ENCODE results near the gene GTSE1. TPM values are rescaled to one million over a fixed set of nuclear protein-coding genes. Genes with fewer than 3 reads are reported as not detected.
"Not testable (repeated sequence)": the region's sequence is repeated elsewhere in the genome, so short reads cannot be mapped to it uniquely, and the experiment has no call there.

GTSE1 gene
- total and polyA plus RNA-seq, 5 donors from 2014 or later = 0.17 to 1.3 (median 0.47) TPM; not detected in 1

- Mint-ChIP-seq H3K36me3 (no peaks in the 10 kb centered on the region), H3K4me1 (peaks cover 3 to 21% (median 9%) of the 10 kb centered on the region in 4 donors), H3K4me3 (no peak overlapping the region), H3K9me3 (peaks cover 0 to 4% (median 0%) of the 10 kb centered on the region in 7 donors), H3K27me3 (peaks cover 29% of the 10 kb centered on the region), H3K27ac (no peak overlapping the region)
- Histone ChIP-seq H3K27me3 (ENCODE audit: control insufficient read depth, insufficient read depth, low read length) (peaks cover 25% of the 10 kb centered on the region), H3K27ac (ENCODE audit: insufficient read depth, low read length, poor library complexity, severe bottlenecking) (no peak overlapping the region), H3K4me1 (ENCODE audit: control insufficient read depth, insufficient read depth, low read length, poor library complexity, severe bottlenecking) (peaks cover 2% of the 10 kb centered on the region), H3K4me3 (ENCODE audit: low read depth, low read length) (no peak overlapping the region), H3K9me3 (ENCODE audit: control insufficient read depth in 2 of 2, low read length in 2 of 2) (no peaks in the 10 kb centered on the region), H3K36me3 (ENCODE audit: control insufficient read depth, insufficient read depth, low read length) (no peaks in the 10 kb centered on the region)
- ATAC-seq (ENCODE audit: low read depth in 2 of 2) = no peak
- DNase-seq = no peak
Observed at GRCh38 chr22:46256358-46256958, 40.2 kb upstream of the GTSE1 start.

DNA sequence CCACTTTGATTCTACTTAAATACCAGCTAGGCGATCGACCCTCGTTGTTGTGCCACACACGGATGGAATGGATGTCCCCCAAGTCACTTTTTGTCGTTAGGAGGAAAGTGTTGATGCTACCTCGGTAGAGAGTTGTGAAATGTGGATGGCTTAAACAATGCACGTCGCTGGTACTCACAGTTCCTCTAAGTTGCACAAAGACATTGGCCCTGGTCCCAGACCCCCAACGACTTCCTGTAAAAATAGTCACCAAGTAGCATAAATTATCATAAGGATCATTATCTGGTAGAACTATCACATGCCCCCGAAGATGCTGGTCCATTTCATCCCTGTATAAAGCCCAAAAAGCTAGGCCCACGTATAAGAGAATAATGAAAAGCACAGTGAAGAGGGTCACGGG, 37.3 kb upstream of the GTSE1 start:
- Mint-ChIP-seq H3K4me3 (peak overlapping the region in 1 of 4 donors; percentile 64), H3K27me3 (peaks cover 50% of the 10 kb centered on the region), H3K27ac (no peak overlapping the region), H3K4me1 (peaks cover 0 to 6% (median 3%) of the 10 kb centered on the region in 4 donors), H3K36me3 (no peaks in the 10 kb centered on the region), H3K9me3 (peaks cover 0 to 4% (median 0%) of the 10 kb centered on the region in 7 donors)
- DNase-seq (no peak), ATAC-seq (ENCODE audit: low read depth in 2 of 2) (no peak)
- Histone ChIP-seq H3K27ac (ENCODE audit: insufficient read depth, low read length, poor library complexity, severe bottlenecking) (no peak overlapping the region), H3K27me3 (ENCODE audit: control insufficient read depth, insufficient read depth, low read length) (peaks cover 34% of the 10 kb centered on the region), H3K9me3 (ENCODE audit: control insufficient read depth in 2 of 2, low read length in 2 of 2) (no peaks in the 10 kb centered on the region), H3K36me3 (ENCODE audit: control insufficient read depth, insufficient read depth, low read length) (no peaks in the 10 kb centered on the region), H3K4me3 (ENCODE audit: low read depth, low read length) (no peak overlapping the region), H3K4me1 (ENCODE audit: control insufficient read depth, insufficient read depth, low read length, poor library complexity, severe bottlenecking) (no peaks in the 10 kb centered on the region)

GRCh38 chr22:46260038-46260437, 36.6 kb upstream of the GTSE1 start:
- DNase-seq (no peak), ATAC-seq (ENCODE audit: low read depth in 2 of 2) (no peak)
- peaks cover 57% of the 10 kb centered on the region for H3K27me3 Mint-ChIP-seq
- no peak overlapping the region for H3K27ac ChIP-seq (ENCODE audit: insufficient read depth, low read length, poor library complexity, severe bottlenecking)
- no peaks in the 10 kb centered on the region for H3K36me3 Mint-ChIP-seq
- H3K4me3 ChIP-seq (ENCODE audit: low read depth, low read length) = no peak overlapping the region
- H3K27me3 ChIP-seq (ENCODE audit: control insufficient read depth, insufficient read depth, low read length) = peaks cover 34% of the 10 kb centered on the region
- no peaks in the 10 kb centered on the region for H3K9me3 ChIP-seq (ENCODE audit: control insufficient read depth in 2 of 2, low read length in 2 of 2)
- H3K4me1 ChIP-seq (ENCODE audit: control insufficient read depth, insufficient read depth, low read length, poor library complexity, severe bottlenecking) = no peaks in the 10 kb centered on the region
- no peak overlapping the region for H3K27ac Mint-ChIP-seq
- H3K4me3 Mint-ChIP-seq = peak overlapping the region in 1 of 4 donors; percentile 39
- H3K9me3 Mint-ChIP-seq = peaks cover 0 to 4% (median 0%) of the 10 kb centered on the region in 7 donors
- no peaks in the 10 kb centered on the region for H3K36me3 ChIP-seq (ENCODE audit: control insufficient read depth, insufficient read depth, low read length)
- H3K4me1 Mint-ChIP-seq = peaks cover 0 to 8% (median 2%) of the 10 kb centered on the region in 4 donors

- Histone ChIP-seq H3K9me3 (ENCODE audit: control insufficient read depth in 2 of 2, low read length in 2 of 2) (no peaks in the 10 kb centered on the region), H3K27me3 (ENCODE audit: control insufficient read depth, insufficient read depth, low read length) (peaks cover 34% of the 10 kb centered on the region), H3K27ac (ENCODE audit: insufficient read depth, low read length, poor library complexity, severe bottlenecking) (no peak overlapping the region), H3K4me1 (ENCODE audit: control insufficient read depth, insufficient read depth, low read length, poor library complexity, severe bottlenecking) (no peaks in the 10 kb centered on the region), H3K36me3 (ENCODE audit: control insufficient read depth, insufficient read depth, low read length) (no peaks in the 10 kb centered on the region), H3K4me3 (ENCODE audit: low read depth, low read length) (no peak overlapping the region)
- H3K27me3 Mint-ChIP-seq = peaks cover 76% of the 10 kb centered on the region
- H3K27ac Mint-ChIP-seq = no peak overlapping the region
- H3K9me3 Mint-ChIP-seq = peaks cover 0 to 5% (median 0%) of the 10 kb centered on the region in 7 donors
- peak in 1 of 3 donors; percentile 30 for DNase-seq
- H3K4me3 Mint-ChIP-seq = no peak overlapping the region
- no peaks in the 10 kb centered on the region for H3K36me3 Mint-ChIP-seq
- peaks cover 0 to 19% (median 8%) of the 10 kb centered on the region in 4 donors for H3K4me1 Mint-ChIP-seq
- ATAC-seq (ENCODE audit: low read depth in 2 of 2) = peak in 1 of 2 donors; percentile 37
Observed at GRCh38 chr22:46262449-46263215, 34.0 kb upstream of the GTSE1 start.

- H3K4me1 ChIP-seq (ENCODE audit: control insufficient read depth, insufficient read depth, low read length, poor library complexity, severe bottlenecking) = no peaks in the 10 kb centered on the region
- peaks cover 34% of the 10 kb centered on the region for H3K27me3 ChIP-seq (ENCODE audit: control insufficient read depth, insufficient read depth, low read length)
- peak within 1 kb of the TSS in 2 of 4 donors; percentile 35 to 66 for H3K4me3 Mint-ChIP-seq
- DNase-seq (no peak), ATAC-seq (ENCODE audit: low read depth in 2 of 2) (no peak)
- H3K36me3 Mint-ChIP-seq = no peaks in the 10 kb centered on the region
- H3K9me3 Mint-ChIP-seq = peaks cover 0 to 5% (median 0%) of the 10 kb centered on the region in 7 donors
- no peaks in the 10 kb centered on the region for H3K9me3 ChIP-seq (ENCODE audit: control insufficient read depth in 2 of 2, low read length in 2 of 2)
- no peak within 1 kb of the TSS for H3K27ac ChIP-seq (ENCODE audit: insufficient read depth, low read length, poor library complexity, severe bottlenecking)
- peaks cover 71% of the 10 kb centered on the region for H3K27me3 Mint-ChIP-seq
- H3K27ac Mint-ChIP-seq = no peak within 1 kb of the TSS
- no peaks in the 10 kb centered on the region for H3K36me3 ChIP-seq (ENCODE audit: control insufficient read depth, insufficient read depth, low read length)
- peaks cover 0 to 20% (median 9%) of the 10 kb centered on the region in 4 donors for H3K4me1 Mint-ChIP-seq
- H3K4me3 ChIP-seq (ENCODE audit: low read depth, low read length) = no peak within 1 kb of the TSS
Observed at GRCh38 chr22:46263216-46263590, 33.5 kb upstream of the GTSE1 start, which contains the start of gene PKDREJ. Gene PKDREJ, minus strand, starts transcription at chr22:46263343. Its CDS starts 21 bp downstream, at chr22:46263322.

GRCh38 chr22:46264520-46264919, 32.1 kb upstream of the GTSE1 start:
- H3K36me3 Mint-ChIP-seq, H3K27ac Mint-ChIP-seq: not testable (repeated sequence)
- peaks cover 64% of the 10 kb centered on the region for H3K27me3 Mint-ChIP-seq

GRCh38 chr22:46265627-46266026, 31.0 kb upstream of the GTSE1 start:
- H3K36me3 Mint-ChIP-seq, H3K4me3 Mint-ChIP-seq: not testable (repeated sequence)

More at GRCh38 chr22:46264520-46264919, 32.1 kb upstream of the GTSE1 start:
- Mint-ChIP-seq H3K4me1 (peaks cover 0 to 27% (median 14%) of the 10 kb centered on the region in 4 donors), H3K4me3 (peak overlapping the region in 1 of 4 donors; percentile 43)
- H3K27ac ChIP-seq (ENCODE audit: insufficient read depth, low read length, poor library complexity, severe bottlenecking); ATAC-seq (ENCODE audit: low read depth in 2 of 2); H3K36me3 ChIP-seq (ENCODE audit: control insufficient read depth, insufficient read depth, low read length); H3K9me3 Mint-ChIP-seq; H3K4me1 ChIP-seq (ENCODE audit: control insufficient read depth, insufficient read depth, low read length, poor library complexity, severe bottlenecking); H3K9me3 ChIP-seq (ENCODE audit: control insufficient read depth in 2 of 2, low read length in 2 of 2); H3K4me3 ChIP-seq (ENCODE audit: low read depth, low read length); DNase-seq: not testable (repeated sequence)
- H3K27me3 ChIP-seq (ENCODE audit: control insufficient read depth, insufficient read depth, low read length) = peaks cover 24% of the 10 kb centered on the region

More at GRCh38 chr22:46265627-46266026, 31.0 kb upstream of the GTSE1 start:
- DNase-seq; H3K9me3 ChIP-seq (ENCODE audit: control insufficient read depth in 2 of 2, low read length in 2 of 2); H3K27ac ChIP-seq (ENCODE audit: insufficient read depth, low read length, poor library complexity, severe bottlenecking); H3K4me3 ChIP-seq (ENCODE audit: low read depth, low read length); ATAC-seq (ENCODE audit: low read depth in 2 of 2); H3K4me1 ChIP-seq (ENCODE audit: control insufficient read depth, insufficient read depth, low read length, poor library complexity, severe bottlenecking); H3K9me3 Mint-ChIP-seq; H3K36me3 ChIP-seq (ENCODE audit: control insufficient read depth, insufficient read depth, low read length); H3K27ac Mint-ChIP-seq: not testable (repeated sequence)
- Mint-ChIP-seq H3K27me3 (peaks cover 62% of the 10 kb centered on the region), H3K4me1 (peaks cover 0 to 32% (median 19%) of the 10 kb centered on the region in 4 donors)
- H3K27me3 ChIP-seq (ENCODE audit: control insufficient read depth, insufficient read depth, low read length) = peaks cover 16% of the 10 kb centered on the region
